NCI-H1092 (cell line): Measurements from ENCODE around the gene ADAMTS12.

ENCODE experiments used
- DNase-seq: peaks from one replicate; lab custom pipeline; 2025; lab: John Stamatoyannopoulos, UW

The ADAMTS12 gene

DNA sequence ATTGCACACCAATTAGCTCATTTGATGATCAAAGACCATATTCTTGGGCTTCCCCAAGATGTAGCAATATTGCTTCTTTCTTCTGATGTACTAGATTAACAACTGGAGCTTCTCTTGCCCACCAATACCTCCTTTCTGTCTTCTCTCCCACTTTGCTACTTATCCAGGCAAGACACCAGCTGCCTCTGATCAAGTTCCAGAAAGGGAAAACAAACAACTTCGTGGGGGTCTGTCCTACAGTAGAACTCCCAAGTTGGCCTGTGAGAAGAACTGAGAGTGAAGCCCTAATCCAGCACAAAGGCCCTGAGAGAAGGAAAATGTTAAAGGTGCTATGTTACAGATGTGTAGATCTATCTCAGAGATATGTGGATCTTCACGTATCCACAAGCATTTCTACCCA is 44.9 kb downstream of the ADAMTS12 start:
- no peak for DNase-seq

DNA sequence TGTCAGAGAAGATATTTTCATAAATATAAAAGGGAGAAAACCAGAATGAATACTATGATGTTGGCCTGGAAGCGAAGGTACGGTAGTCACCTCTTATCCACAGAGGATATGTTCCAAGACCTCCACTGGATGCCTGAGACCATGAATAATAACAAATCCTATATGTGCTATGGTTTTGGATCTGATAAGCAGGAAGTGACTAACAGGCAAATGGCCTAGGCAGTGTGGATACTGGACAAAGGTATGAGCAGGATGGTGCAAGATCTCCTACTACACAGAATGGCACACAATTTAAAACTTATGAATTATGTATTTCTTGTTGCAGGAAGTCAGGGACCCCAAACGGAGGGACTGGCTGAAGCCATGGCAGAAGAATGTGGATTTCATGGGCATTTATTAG is 48.2 kb downstream of the ADAMTS12 start:
- DNase-seq: no peak

DNA sequence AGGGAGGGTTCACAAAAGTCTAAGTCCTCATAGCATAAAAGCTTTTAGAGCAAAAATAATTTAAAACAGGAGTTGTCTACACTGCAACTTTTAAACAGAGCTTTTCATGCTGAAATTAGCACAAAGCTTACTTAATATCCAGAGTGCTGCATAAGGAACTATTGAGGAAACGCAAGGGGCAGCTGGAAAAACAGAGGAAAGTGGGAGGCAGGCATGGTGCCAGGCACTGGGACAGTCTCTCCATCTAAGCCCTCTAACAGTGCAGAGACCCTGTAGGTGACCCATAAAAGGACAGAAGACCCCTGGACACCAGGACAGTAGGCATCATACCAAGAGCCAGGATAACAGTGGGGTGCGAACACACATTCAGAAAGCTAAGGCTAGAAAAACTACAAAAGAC is 49.3 kb downstream of the ADAMTS12 start:
- DNase-seq: peak; percentile 2

DNA sequence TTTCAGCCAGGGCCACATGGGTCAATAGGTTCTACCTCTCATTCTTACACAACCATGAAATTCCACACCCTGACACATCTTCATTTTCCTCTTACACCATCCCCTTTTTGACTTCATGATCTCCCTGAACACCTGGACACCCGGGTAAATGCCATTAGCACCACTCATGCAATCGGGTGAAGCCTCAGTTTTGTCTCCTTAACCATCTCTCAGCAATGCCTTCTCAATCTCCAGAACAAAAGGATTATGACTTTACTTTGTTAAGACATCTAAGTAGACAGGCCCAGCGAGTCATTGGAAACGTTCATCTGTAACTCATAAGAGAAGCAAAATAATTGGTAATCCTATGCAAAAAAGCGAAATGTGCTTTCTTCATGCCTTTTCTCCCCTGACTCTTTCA is 49.9 kb downstream of the ADAMTS12 start:
- DNase-seq: no peak

DNA sequence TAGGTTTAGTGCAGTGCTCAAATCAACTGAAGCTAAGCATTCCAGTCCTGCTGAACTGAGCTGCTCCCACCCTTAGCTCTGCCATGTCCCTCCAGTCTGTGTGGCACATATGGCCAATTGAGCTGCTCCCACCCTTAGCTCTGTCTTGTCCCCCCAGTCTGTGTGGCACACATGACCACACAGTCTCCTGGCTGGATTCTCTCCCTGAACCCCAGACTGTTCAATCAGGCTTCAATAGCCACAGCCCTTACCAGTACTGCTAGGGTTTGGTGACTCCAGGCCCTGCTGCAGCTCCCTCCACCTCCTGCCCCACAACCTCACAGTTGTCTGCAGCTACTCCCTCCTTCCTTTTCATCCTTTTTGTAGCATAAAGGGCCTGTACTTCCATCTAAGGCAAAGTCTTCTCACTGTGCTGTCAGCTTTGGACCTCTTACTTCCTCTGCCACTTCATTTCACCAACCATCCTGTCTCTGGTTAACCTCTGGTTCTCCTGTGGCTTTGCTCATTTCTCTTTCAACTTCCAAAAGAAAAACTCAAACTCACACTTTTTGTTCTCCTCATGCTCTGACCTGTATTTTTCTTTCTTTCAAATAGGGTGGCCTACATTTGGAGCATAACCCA is 50.8 kb downstream of the ADAMTS12 start:
- no peak for DNase-seq

DNA sequence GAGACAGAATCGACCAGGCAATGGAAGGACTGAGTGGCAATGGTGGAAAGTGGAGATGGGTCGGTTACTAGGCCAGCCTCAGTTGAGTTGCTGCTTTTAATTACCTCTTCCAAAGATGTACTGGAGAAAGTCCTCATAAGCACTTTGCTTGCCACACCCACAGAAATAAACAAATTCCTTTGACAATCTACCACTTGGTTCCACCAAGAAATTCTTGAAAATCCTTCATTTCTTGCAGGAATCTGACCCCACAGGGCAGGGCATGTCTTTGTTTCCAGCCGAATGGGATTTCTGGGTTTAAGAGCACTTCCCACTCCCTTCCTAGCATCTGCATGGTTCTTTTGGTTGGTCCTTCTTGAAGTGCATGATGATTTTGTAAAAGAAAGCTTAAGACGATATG is 54.5 kb downstream of the ADAMTS12 start:
- no peak for DNase-seq

DNA sequence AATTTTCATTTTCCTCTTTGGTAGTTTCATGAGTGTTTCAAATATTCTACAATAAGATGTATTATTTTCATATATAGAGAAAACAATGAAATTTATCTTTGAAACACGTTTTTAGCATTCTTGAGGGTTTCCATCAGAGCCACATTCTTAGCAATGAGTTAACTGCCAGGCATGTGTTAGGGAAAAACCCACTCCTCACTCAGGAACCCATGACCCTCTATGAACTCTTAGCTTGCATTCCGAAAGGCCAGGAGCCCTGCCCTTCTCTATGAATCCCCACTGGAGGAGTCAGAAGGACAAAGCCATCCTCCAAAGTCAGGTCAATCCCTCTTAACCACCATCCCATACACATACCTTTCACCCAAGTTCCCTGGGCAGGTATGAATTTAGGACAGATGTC is 57.5 kb downstream of the ADAMTS12 start:
- DNase-seq: no peak

DNA sequence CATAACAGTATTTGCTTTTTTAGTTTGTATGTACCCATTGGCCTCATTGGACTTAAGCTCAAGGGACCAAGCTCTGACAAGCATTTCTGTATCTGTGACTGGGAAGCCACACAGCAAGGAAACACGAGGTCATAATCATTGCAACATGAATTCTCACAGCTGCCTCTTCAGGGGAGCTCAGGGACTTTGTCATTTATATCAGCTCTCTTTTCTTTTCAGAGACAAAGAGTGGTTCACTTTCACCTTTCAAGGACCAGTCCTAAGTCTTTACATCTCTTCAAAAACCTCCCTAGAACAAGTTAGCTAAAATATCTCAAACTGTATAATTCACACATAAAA is 58.6 kb downstream of the ADAMTS12 start:
- DNase-seq: no peak

DNA sequence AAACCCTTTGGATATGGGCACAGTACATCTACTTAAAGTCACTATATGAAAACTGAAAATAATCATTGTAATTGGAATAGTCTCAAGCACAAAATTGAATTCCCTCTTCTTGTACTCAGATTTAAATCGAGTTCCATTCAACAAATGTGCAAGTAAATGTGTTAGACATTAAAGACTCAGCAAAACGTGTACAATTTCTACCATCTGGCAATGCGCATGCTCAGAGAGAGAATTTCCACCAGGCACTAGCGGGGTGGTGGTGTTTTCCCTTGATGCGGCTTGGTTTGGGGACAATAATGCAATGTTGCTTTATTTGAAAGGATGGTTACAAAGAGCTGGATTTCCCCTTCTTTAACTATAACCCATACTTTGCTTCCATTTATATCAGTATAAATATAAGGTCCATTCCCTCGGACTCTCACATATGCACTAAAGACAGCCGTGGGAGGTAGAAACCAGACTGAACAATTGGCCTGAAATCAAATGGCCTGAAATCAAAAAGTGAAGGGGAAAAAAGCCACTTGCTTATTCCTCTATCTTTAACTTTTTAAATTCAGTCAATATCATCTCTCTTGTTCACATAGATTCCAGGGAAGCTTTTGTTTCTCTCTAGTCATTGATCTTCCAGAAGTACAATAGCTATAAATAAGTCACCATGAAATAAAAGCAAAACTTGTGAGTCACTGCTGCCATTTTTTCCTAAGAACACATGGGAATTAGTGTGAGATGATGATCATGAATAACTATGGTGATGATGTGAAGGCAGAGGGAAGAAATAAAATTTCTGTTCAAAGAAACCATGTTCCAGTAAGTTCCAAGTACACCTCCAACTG is 59.2 kb downstream of the ADAMTS12 start:
- no peak for DNase-seq

DNA sequence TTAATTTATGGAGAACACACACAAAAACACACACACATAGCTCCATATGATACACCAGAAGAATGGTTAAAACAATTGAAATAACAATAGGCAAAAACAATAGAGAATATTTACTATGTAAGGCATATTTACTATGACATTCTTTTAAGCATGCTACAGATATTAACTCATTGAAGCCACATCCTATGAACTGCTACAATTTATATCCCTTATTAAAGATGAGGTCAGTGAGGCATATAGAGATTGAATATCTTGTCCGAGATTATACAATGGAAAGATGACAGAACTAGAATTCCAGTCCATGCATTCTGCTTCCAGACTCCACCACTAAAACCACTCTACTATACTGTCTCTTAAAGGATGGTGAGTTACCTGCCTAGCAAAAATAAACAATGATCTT is 60.7 kb downstream of the ADAMTS12 start:
- no peak for DNase-seq

DNA sequence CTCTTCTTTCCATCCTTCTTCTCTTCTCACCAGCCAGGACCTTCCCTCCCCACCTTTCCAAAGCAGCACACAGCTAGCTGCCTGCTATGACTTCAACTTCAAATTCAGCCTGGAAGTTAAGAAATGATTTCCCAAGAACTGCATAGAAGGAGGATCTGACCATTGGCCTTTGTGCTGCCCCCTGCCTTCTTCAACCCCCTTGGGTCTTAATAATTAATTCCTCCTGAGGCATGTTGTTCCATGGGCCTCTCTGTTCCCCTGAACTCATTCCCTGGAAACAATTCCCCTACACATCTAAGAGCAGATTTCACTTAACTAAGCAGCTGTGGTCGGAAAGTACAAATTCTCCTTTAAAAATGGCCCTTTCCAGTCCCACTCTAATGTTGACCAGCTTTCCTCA is 62.4 kb downstream of the ADAMTS12 start:
- no peak for DNase-seq

DNA sequence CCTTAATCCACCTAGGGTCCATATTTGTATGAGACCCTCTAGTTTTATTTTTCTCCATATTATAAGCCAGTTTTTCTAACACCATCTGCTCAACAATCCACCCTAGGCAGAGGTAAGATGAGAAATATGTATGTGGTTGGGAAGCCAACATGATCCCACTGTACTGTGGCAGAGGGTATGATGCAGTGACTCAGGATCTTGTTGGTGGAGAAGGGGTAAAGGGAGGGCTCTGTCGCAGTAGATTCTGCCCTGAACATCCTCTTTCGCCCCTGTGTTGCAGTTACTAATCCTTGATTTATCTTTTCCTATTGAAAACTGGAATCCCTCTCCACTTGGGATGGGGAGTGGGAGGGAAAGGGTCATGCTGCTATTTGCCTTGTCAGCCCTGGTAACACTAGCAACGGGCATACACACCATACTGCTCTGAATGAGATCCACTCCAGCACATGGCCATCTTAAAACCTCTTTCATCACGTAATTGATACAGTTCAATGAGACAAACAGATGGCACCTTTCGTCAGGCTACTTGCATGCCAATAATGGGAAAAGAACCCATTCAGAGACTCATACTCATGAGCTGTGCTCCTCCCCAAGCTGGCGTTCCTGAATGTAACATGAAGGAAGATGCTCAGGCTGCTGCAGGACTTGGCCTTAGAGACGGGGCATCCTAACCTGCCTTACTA is 63.0 kb downstream of the ADAMTS12 start:
- DNase-seq: no peak

DNA sequence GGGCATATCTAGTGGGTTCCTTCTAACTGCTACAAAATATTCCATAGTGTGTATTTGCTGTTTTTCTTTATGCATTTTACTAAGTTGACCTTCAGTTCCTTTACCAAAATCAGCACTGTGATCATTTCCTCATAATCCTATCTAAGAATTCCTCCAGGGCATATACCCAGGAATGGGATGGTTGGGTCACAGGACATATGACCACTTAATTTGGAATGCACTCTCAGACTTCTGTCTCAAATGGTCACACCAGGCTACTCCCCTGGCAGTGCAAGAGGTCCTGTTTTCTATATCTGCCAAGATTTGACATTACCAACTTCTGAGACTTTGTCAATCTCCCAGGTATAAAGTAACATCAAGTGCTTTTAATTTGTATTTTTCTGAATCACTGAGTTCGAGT is 63.9 kb downstream of the ADAMTS12 start:
- no peak for DNase-seq

DNA sequence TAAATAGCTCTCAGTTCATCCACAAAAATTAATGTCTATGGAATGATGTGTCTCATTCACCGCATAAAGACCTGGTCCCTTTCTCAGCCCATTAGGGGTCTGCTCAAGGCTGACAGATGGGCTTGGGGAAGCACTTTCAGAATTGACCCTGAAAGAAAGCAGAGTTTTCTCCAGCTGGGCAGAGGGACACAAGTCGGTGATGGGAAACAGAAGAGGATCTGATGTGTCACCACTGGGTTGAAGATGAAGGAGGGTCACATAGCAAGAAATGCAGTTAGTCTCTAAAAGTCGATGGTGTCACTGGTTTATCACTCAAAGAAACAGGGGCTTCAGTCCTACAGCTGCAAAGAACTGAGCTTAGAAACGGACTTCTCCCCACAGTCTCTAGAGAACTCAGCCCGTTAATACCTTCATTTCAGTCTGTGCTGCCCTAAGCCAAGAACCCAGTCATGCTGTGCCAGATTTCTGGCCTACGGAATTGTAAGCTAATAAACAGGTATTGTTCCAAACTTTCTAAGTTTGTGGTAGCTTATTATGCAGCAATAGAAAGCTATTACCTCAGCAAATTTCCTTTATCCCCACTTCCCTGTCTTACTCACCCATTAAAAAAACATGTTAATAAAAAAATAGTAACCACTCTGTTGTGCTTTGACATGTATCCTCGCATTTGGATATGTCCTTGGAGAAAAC is 64.6 kb downstream of the ADAMTS12 start:
- no peak for DNase-seq

DNA sequence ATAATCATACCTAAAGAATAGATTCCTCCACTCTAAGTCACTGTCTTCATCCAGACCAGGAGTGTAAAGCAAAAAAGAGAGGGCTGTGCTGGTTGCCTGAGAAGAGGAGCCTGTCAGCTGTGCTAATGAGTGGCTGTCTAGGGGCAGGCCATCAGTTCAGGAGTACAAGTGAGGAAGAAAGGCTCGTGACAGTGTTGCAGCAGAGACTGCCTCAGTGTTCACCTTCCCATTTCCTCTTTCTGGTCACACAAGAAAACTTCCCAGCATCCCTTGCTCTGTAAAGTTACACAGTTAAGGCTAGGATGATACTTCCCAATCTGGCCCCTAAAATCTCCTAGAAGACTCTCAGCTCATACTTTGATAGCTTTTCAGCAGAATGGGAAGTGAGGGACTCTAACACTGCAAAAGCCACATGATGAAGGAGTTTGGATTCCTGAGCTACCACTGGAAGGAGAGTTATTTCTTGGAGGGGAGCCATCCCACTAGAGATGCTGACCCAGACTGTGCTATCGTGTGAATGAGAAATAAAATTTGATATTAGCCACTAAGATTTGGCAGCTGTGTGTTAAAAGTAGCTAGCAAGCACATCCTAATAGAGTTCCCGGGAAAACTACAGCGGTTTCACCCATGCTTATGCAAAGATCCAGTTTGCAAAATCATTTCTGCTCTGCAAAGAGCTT is 67.1 kb downstream of the ADAMTS12 start:
- DNase-seq: no peak

DNA sequence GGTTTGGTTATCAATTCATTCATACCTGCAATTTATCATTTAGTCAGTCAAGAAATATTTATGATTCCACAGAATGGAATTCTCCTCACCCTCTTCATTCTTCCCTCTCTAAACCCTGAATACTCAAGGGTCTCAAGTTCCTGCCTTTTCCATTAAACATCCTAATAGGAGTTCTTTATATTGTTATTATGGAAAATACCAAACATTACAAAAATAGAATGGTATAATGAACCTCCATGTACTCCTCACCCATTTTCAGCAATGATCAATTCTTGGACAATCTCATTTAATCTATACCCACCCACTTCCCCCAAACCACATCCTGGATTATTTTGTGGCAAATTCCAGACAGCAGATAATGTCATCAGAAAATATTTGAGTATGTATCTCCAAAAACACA is 74.5 kb downstream of the ADAMTS12 start:
- no peak for DNase-seq

DNA sequence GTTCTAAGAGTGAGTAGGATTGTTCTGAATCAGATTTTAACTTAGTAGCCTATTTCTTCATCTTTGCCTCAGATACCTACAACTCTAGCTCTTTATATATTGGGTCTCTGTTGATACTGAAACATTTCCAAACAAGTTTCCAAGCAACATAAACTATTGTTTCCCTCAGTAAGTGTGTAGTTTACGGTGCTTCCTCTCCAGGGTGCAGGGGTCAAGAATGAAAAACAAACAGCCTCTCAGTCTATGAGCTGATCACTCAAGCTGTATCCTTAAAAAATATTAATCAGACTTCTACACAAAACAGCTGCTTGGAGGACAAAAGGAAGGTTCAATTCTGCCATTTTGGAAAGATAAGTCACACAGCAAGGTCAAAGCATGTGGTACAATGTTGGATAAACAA is 75.0 kb downstream of the ADAMTS12 start:
- DNase-seq: no peak

DNA sequence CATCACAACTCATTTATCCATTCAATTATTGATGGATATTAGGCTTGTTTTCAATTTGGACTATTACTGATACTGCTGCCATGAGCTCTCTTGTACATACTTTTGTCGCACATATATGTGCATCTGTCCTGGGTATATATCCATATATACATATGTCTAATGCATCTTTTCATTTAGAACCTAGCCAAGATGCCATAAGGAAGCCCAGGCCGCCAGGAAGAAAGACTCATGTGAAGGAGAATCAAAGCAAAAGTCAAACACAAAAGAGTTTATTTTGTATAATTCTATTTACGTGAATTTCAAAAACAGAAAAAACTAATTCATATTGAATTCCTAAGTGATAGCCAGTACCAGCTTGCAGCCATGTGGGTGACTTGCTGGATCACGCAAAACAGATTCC is 79.0 kb downstream of the ADAMTS12 start:
- no peak for DNase-seq

DNA sequence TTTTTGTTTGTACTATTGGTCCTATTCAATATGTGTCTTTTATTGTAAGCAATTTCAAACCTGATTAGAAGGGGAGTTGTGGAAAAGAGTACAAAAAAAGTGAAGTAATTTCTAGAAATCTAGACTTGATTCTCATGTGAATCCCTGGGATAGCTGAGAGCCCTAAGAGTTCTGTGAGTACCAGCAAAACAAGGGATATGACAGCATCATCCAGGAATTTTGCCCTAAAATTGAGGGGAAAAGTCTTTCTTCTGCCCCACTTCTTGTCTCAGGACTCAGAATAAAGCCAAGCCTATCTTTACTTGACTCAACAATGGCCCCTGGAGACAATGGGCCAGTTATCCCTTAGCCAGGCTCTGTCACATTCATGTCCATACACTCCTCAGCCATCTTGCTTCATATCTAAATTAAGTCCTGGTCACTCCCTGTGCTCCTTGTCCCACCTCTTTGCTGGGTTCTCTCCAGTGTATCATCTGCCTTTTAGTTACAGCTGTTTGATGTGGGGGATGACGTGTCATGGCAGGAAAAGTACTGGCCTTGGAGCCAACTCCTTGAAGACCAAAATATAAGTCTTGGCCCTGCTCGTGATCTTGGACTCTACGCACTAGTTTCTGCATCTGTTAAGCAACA is 81.2 kb downstream of the ADAMTS12 start:
- DNase-seq: no peak

DNA sequence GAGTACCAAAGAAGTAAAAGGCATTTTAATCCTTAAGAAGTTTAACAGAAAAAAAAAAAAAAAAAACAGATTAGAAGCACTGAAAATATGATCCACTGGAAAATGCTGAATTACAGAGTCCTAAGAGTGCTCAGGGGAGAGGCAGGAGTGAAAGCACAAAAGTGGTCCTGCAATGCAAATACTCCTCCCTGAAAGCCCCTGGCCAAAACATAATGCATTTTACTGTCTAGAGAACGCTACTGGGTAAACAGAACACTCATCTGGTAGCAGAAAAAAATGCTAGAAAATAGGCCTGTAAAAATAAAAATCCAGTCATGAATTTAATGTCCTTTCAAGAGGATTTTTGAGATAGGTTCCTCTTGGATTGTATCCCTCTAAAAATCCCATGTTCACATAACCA is 81.9 kb downstream of the ADAMTS12 start:
- DNase-seq: no peak

DNA sequence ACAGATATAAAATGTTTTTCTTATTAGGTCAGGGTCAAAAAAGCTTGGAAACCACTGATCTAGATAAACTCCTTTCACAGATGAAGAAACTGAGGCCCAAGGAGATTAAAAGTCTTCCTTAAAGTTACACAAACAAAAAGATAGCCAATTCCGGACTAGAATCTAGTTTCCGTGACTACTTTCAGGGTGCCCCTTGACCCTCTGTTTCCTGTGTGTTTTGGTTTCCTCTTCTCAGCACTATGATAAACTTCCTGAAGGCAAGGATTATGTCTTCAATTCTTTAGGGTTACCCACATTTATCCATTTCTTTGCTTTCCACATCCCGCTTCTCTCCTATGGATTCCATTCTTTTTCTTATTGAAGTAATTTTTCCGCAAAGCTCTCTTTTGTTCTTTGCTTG is 83.1 kb downstream of the ADAMTS12 start:
- no peak for DNase-seq

DNA sequence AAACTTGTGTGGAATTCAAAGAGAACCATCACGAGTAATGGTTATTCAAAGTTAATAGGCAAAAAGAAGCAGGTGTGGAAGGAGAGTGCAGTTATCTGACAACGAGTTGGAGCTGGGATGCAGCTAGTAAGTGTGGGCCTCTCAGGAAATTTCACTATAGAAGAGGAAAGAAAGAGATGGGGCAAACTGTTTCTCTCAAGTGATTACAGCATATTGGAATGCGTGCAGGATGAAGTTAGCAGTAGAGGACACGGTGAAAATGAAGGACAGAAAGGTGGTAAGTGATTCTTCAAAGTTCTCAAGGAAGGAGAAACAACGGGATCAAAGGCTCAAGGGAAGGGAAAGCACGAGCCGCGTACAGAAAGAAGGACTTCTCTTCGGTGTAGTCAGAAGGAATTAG is 84.0 kb downstream of the ADAMTS12 start:
- DNase-seq: no peak
